Right renal pelvis (tissue), 4 donors: ENCODE results near the gene SS18L1. TPM values are rescaled to one million over a fixed set of nuclear protein-coding genes. Genes with fewer than 3 reads are reported as not detected.

Source experiments
- DNase-seq, 4 donors: peaks; one replicate each; pipeline ENCODE4 v3.0.0-alpha.2; 2013; ENCODE audit warnings: low read depth in 4 of 4, low spot score in 3 of 4, missing footprints in 1 of 4
- polyA plus RNA-seq, 4 donors: library from polyadenylated mRNA; unstranded; fragments of 120-200 nt; gene quantifications; one replicate each; pipeline ENCODE4 v1.2.1, GENCODE V29; 2013; ENCODE audit not compliant: insufficient read length in 4 of 4

The SS18L1 gene
- polyA plus RNA-seq, 4 donors, result 17.3 to 22.9 (median 20.1) TPM

GRCh38 chr20:62222972-62223371 is 79.4 kb downstream of the SS18L1 start:
- DNase-seq, result no peak

DNA sequence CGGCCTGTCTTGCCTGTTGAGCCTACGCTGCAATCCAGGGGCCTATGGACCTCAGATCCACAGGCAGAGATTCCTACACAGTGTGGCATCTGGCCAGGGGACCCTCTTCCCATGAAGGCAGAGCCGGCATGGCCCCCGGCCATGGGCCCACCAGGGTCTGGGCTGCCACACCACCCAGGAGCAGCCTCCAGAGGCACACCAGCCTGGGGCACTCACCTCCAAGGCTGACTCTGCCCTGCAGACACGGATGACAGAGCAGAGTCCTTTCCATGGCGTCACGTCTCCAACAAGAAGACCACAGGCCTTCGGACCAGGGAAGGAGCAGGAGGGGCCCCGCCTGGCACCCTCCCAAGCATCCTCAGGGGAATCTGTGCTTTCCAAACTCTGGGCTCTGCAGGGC is 80.0 kb downstream of the SS18L1 start:
- DNase-seq, result no peak

GRCh38 chr20:62224113-62224855 is 80.7 kb downstream of the SS18L1 start:
- DNase-seq, result no peak

- no peak for DNase-seq
These were observed 81.5 kb downstream of the SS18L1 start for GRCh38 chr20:62225026-62225425.

DNA sequence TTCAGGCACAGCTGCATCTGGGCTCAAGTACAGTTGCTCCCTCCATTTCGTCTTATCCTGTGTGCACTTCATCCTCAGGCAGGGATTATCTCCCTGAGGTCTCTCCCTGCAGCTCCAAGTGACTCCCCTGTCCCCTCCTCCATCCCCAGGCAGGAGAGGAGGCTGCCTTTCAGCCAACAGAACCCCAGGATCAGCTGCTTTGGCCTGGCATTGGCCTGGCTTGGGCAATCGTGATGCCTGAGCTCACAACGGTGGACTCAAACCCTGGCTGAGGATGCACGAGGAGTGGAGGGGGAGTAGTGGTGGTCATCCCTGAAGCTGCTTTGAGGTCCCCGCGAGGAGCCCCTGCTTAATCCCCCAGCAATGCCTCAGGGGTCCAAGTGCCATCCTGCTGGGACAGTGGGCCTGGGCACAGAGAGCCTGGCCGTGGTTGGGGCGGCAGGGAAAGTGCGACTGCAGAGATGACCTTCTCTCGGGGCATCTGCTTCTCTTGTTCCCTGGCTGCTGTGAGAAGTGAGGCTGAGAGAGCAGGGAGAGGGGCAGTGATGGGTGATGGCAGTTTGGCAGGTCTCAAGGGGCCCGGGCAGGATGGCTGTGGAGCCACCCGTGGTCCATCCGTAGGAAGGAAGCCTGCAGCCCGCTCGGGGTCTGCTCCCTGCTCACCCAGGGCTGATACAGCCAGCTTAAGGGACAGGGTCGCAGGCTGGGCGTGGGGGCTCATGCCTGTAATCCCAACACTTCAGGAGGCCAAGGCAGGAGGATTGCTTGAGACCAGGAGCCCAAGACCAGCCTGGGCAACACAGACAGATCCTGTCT is 82.5 kb downstream of the SS18L1 start:
- DNase-seq, result no peak

- no peak for DNase-seq
These were observed 83.4 kb downstream of the SS18L1 start for GRCh38 chr20:62226707-62227590.

- DNase-seq, result no peak
These were observed 84.0 kb downstream of the SS18L1 start for GRCh38 chr20:62227591-62227976.

DNA sequence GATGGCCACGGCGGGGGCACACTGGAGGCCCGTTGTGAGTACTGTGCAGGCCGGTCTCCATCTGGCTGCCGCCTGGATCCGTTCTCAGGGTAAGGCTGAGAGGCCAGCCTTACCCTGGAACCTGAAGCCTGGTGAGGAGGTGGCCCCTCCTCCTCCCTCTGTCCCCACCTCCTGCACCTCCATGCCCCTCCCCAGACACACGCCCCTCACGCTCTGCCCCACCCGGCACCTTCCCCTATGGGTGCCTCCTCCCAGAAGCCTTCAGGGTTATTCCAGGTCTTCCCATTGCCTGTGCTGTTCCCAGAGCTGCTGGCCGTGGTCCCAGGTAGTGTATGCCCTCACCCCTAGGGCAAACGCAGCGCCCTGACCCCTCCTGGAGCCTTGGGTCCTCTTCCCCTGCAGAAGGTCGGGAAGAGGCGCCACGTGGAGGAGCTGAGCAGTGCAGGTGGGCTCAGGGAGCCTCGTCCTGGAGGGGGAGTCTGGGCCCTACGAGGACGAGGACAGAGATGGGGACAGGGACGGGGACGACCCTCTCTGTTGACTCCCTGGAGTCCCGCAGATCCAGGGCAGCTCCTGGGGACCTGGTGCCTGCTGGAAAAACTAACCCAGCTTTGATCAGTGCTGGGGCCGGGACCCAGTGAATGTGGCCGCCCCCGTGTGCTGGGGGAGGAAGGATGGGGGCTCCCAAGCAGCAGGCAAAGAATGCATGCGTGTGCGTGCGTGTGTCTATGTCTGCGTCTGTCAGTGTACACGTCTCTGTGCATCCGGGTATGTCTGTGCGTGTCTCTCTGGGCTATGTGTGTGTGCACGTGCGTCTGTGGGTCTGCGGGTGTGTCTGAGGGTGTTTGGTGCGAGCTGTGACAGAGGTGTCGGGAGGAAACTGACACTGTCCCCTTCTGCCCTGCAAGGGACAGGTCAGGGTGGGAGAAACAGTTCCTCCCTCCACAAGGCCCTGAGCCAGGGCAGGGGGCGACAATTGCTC is 84.7 kb downstream of the SS18L1 start:
- DNase-seq, result no peak

- no peak for DNase-seq
These were observed 85.5 kb downstream of the SS18L1 start for GRCh38 chr20:62228982-62229545.

DNA sequence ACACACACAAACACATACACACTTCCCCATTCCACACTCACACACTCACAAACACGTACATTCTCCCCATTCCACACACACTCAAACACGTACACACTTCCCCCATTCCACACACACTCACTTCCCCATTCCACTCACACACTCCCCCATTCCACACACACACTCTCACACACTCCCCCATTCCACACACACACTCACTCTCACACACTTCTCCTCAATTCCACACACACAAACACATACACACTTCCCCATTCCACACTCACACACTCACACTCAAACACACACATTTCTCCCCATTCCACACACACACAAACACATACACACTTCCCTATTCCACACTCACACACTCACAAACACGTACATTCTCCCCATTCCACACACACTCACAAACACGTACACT is 86.1 kb downstream of the SS18L1 start:
- no peak for DNase-seq

GRCh38 chr20:62230276-62230675 is 86.7 kb downstream of the SS18L1 start:
- no peak for DNase-seq

DNA sequence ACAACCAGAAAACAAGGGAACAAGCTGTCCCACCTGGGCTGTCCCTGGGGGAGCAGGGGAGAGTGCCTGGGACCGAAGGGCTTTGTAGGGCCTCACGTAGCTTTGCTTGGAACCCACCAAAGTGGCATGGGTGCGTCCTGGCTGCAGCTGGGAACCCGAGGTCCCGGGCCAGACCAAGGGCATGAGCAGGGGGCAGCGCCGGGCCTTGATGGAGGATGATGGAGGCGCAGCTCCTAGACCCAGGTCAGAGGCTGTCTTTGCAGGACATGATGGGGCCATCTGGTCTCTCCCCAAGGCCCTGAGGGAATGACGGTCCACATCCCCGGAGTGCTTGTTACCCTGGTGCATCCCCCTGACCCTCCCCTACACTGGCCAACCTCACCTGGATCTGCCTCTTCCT is 87.1 kb downstream of the SS18L1 start:
- no peak for DNase-seq

GRCh38 chr20:62231292-62231691 is 87.7 kb downstream of the SS18L1 start:
- no peak for DNase-seq

Other genes with a start within 250 kb of the SS18L1 start
- 10 to 100 TPM; 16.7 to 20.9 (median 17.7) TPM for gene TAF4, start 77.9 kb upstream of the SS18L1 start, polyA plus RNA-seq
- gene LSM14B, start 21.3 kb upstream of the SS18L1 start, polyA plus RNA-seq, result 10 to 100 TPM; 52.0 to 55.8 (median 54.8) TPM
- gene PSMA7, start 375 bp upstream of the SS18L1 start, polyA plus RNA-seq, result 100 to 1,000 TPM; 160 to 206 (median 170) TPM
- gene MTG2, start 39.3 kb downstream of the SS18L1 start, polyA plus RNA-seq, result 10 to 100 TPM; 34.3 to 39.2 (median 36.8) TPM
- under 1 TPM in 3 of 4 donors, not detected in 1; 0.06 to 0.25 (median 0.16) TPM for gene HRH3, start 76.5 kb downstream of the SS18L1 start, polyA plus RNA-seq
- 10 to 100 TPM; 30.2 to 38.4 (median 34.5) TPM for gene OSBPL2, start 94.8 kb downstream of the SS18L1 start, polyA plus RNA-seq
- 10 to 100 TPM; 47.3 to 68.7 (median 48.4) TPM for gene ADRM1, start 159.2 kb downstream of the SS18L1 start, polyA plus RNA-seq
- 100 to 1,000 TPM; 104 to 196 (median 133) TPM for gene LAMA5, start 223.5 kb downstream of the SS18L1 start, polyA plus RNA-seq
- 1,000 to 10,000 TPM in 1 of 4 donors, 100 to 1,000 TPM in 3; 692 to 1,041 (median 746) TPM for gene RPS21, start 243.3 kb downstream of the SS18L1 start, polyA plus RNA-seq